OCI-LY7 (cell line): ENCODE data around the gene PHACTR1. TPM values are rescaled to one million over a fixed set of nuclear protein-coding genes. Genes with fewer than 3 reads are reported as not detected.

ENCODE experiments used
- BruUV-seq: library from RNA; stranded (reverse); fragments of 400-500 nt; replicated peaks from 2 replicates; lab custom pipeline; 2021; lab: Mats Ljungman, UMichigan
- CTCF ChIA-PET: fragments of 300-600 bp; sonication (Branson Sonifier 250); formaldehyde crosslinking; loops from one replicate; lab custom pipeline; 2022; ENCODE audit warnings: antibody characterized with exemption; ENCODE audit not compliant: unreplicated experiment; lab: Charles Lee
- POLR2A ChIA-PET: fragments of 300-600 bp; sonication (Branson Sonifier 250); formaldehyde crosslinking; loops from one replicate; lab custom pipeline; 2022; ENCODE audit warnings: antibody characterized with exemption; lab: Charles Lee
- DNase-seq: peaks from one replicate; pipeline ENCODE4 v3.0.0-alpha.2; 2015; ENCODE audit warnings: low spot score
- H2AFZ ChIP-seq: fragments of 200-600 bp; sonication (generic), shearing (Covaris generic); 2 replicates; pipeline ENCODE4 v1.6.1; 2014; ENCODE audit warnings: mild to moderate bottlenecking, antibody characterized with exemption, low read length, moderate library complexity
- H3K27ac ChIP-seq: fragments of 200-600 bp; sonication (generic); 2 replicates; pipeline ENCODE4 v1.5.1; 2014; ENCODE audit warnings: mixed run types, low read depth, mild to moderate bottlenecking, moderate library complexity, low read length, inconsistent platforms; ENCODE audit not compliant: poor library complexity, severe bottlenecking
- H3K36me3 ChIP-seq: fragments of 200-600 bp; sonication (generic); 2 replicates; pipeline ENCODE4 v1.6.1; 2014; ENCODE audit warnings: mild to moderate bottlenecking, antibody characterized with exemption, low read length, moderate library complexity, mixed read lengths; ENCODE audit not compliant: insufficient read depth
- H3K4me1 ChIP-seq: fragments of 200-600 bp; sonication (generic); 2 replicates; pipeline ENCODE4 v1.5.1; 2014; ENCODE audit warnings: mild to moderate bottlenecking, low read length; ENCODE audit not compliant: insufficient read depth, poor library complexity, severe bottlenecking
- H3K4me2 ChIP-seq: fragments of 200-600 bp; sonication (generic); 2 replicates; pipeline ENCODE4 v1.6.1; 2014; ENCODE audit warnings: mild to moderate bottlenecking, low read length
- H3K4me3 ChIP-seq: fragments of 200-600 bp; sonication (generic); 2 replicates; pipeline ENCODE4 v1.5.1; 2014; ENCODE audit warnings: mild to moderate bottlenecking, low read depth, low read length; ENCODE audit not compliant: poor library complexity, severe bottlenecking
- H3K79me2 ChIP-seq: fragments of 200-600 bp; sonication (generic); 2 replicates; pipeline ENCODE4 v1.6.1; 2016; ENCODE audit warnings: low read depth, mild to moderate bottlenecking, low read length, moderate library complexity, mixed read lengths; ENCODE audit not compliant: insufficient read depth
- H3K9me2 ChIP-seq: fragments of 200-600 bp; sonication (generic); 2 replicates; pipeline ENCODE4 v1.6.1; 2016; ENCODE audit warnings: mild to moderate bottlenecking, low read length, mixed read lengths; ENCODE audit not compliant: insufficient read depth
- H3K9me3 ChIP-seq: fragments of 200-600 bp; sonication (generic); 2 replicates; pipeline ENCODE4 v1.6.1; 2014; ENCODE audit warnings: mild to moderate bottlenecking, mixed run types, low read length, mixed read lengths
- H4K20me1 ChIP-seq: fragments of 200-600 bp; sonication (generic); 2 replicates; pipeline ENCODE4 v1.6.1; 2014; ENCODE audit warnings: mild to moderate bottlenecking, antibody characterized with exemption, low read length, moderate library complexity, mixed read lengths; ENCODE audit not compliant: insufficient read depth
- EZH2phosphoT487 ChIP-seq: fragments of 200-600 bp; sonication (generic); IDR thresholded peaks from 2 replicates; pipeline ENCODE4 v1.6.1; 2018; ENCODE audit warnings: low read depth, borderline replicate concordance, mild to moderate bottlenecking, mixed run types, antibody characterized with exemption, low read length, moderate library complexity, mixed read lengths
- intact Hi-C: fragments of 100-400 bp; cut with micrococcal nuclease; formaldehyde crosslinking; loops from one replicate; pipeline ENCODE4 v1.10.0; 2022; ENCODE audit not compliant: unreplicated experiment
- total RNA-seq, 2 experiments: library from RNA; depleted of rRNA in 1 of 2; stranded (reverse); fragments of >200 nt in 1 of 2; shearing (Covaris generic) in 1 of 2; gene quantifications; 2 replicates each; pipeline ENCODE4 v1.2.3, GENCODE V29; 2014 to 2022
- TF ChIP-seq, protein P1 (sequence below): fragments of 200-600 bp; sonication (generic); conservative IDR thresholded peaks from 2 replicates; pipeline ENCODE4 v1.5.1; 2014; ENCODE audit warnings: mild to moderate bottlenecking, antibody characterized with exemption, low read length, moderate library complexity, mixed read lengths

PHACTR1 gene
- total RNA-seq, 2 experiments from 2014 or later = 25.1 to 46.6 TPM

DNA sequence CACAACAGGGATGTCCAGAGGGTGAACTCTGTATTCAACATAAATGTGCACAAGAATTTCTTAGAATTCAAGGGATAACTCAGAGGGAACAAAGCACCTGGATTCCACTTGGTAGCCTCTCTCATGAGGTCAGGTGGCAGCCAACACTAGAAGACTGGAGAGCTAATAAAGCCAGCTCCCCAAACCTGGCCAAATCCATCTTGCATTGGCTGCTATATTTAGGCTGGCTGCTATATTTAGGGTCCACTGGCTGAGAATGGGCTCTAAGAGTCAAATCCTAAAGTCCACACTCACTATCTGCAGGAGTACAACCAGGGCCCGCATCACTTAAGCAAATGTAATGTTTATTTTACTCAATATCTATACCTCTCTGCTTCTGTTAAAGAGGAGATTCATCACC is 591.8 kb downstream of the PHACTR1 start:
- H3K4me1 ChIP-seq = peaks cover 35% of the 10 kb centered on the region
- H3K36me3 ChIP-seq = peaks cover 58% of the 10 kb centered on the region
- no peak overlapping the region for H2AFZ ChIP-seq
- no peaks in the 10 kb centered on the region for H3K9me3 ChIP-seq
- CTCF ChIA-PET = no interaction called here
- POLR2A ChIA-PET = interaction anchor here (0.8 to 4.6 kb wide), 3 partner anchors 14 to 48 kb away, joined by 3 to 26 read pairs (median 9); partner anchors contain the start of gene TBC1D7
- 0 out of 2 replicates have a peak, but pooled peaks cover 9% of the 10 kb centered on the region for H4K20me1 ChIP-seq
- intact Hi-C loops = no loop called here
- no TSS peak for BruUV-seq
- no peaks in the 10 kb centered on the region for H3K9me2 ChIP-seq
- TF ChIP-seq EZH2phosphoT487 = no peak
- H3K4me3 ChIP-seq = no peak overlapping the region
- H3K4me2 ChIP-seq = no peak overlapping the region
- DNase-seq = no peak
- H3K79me2 ChIP-seq = no peaks in the 10 kb centered on the region
- no peak overlapping the region for H3K27ac ChIP-seq

DNA sequence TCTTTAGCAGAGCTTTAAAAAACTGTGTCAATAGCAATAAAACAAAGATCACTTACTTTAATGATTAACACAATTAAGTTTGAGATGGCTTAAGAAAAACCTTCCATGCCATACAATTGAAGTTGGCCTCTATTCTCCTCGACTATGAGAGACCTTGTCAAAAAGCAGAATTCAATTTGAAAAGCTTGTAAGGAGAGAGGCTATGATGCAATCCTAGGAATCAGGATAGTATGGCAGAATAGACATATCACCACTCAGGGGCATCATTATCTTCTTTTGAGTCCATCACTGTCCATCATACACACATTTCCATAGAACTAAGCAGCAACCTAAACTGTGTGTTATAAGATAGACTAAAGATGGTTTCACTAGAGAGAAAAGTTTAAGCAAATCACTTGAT is 594.6 kb downstream of the PHACTR1 start:
- Histone ChIP-seq H3K9me2 (no peaks in the 10 kb centered on the region), H3K4me3 (no peak overlapping the region), H3K4me1 (peaks cover 16% of the 10 kb centered on the region), H3K9me3 (no peaks in the 10 kb centered on the region), H3K36me3 (peaks cover 73% of the 10 kb centered on the region), H3K4me2 (no peak overlapping the region), H2AFZ (no peak overlapping the region), H3K27ac (no peak overlapping the region), H4K20me1 (no peaks in the 10 kb centered on the region), H3K79me2 (no peaks in the 10 kb centered on the region)
- DNase-seq = no peak
- no peak for TF ChIP-seq EZH2phosphoT487
- TF ChIP-seq, protein P1, sequence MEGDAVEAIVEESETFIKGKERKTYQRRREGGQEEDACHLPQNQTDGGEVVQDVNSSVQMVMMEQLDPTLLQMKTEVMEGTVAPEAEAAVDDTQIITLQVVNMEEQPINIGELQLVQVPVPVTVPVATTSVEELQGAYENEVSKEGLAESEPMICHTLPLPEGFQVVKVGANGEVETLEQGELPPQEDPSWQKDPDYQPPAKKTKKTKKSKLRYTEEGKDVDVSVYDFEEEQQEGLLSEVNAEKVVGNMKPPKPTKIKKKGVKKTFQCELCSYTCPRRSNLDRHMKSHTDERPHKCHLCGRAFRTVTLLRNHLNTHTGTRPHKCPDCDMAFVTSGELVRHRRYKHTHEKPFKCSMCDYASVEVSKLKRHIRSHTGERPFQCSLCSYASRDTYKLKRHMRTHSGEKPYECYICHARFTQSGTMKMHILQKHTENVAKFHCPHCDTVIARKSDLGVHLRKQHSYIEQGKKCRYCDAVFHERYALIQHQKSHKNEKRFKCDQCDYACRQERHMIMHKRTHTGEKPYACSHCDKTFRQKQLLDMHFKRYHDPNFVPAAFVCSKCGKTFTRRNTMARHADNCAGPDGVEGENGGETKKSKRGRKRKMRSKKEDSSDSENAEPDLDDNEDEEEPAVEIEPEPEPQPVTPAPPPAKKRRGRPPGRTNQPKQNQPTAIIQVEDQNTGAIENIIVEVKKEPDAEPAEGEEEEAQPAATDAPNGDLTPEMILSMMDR = no peak
- BruUV-seq = no TSS peak
- intact Hi-C loops = no loop called here
- ChIA-PET CTCF (interaction anchor here (0.6 kb wide), 1 partner anchor 9 kb away, joined by 3 read pairs; no protein-coding TSS in a partner anchor), POLR2A (interaction anchor here (0.7 to 4.6 kb wide), 8 partner anchors 12 to 1073 kb away, joined by 3 to 26 read pairs (median 4); partner anchors contain the start of gene TBC1D7)

DNA sequence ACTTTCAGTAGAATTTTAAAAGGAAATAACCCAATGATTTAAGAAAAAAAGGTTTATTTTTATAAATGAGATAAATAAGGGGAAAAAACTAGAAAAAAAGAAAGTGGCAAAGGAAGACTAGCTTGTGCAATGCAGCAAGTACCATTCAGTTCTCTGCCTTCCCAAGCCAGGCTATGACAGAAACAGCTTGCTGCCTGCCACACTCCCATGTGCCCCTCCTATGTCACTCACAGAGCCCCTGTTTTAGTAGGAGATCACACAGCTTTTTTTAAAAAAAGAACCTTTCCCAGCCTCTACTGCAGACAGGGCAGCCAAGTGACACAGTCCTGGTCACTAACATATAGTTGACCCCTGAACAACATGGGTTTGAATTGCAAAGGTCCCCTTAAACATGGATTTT is 598.2 kb downstream of the PHACTR1 start:
- Histone ChIP-seq H3K4me2 (no peak overlapping the region), H3K4me1 (peaks cover 16% of the 10 kb centered on the region), H3K36me3 (peaks cover 66% of the 10 kb centered on the region), H3K4me3 (no peak overlapping the region), H3K9me2 (no peaks in the 10 kb centered on the region), H4K20me1 (no peaks in the 10 kb centered on the region), H3K27ac (no peak overlapping the region), H2AFZ (no peak overlapping the region), H3K79me2 (no peaks in the 10 kb centered on the region), H3K9me3 (no peaks in the 10 kb centered on the region)
- BruUV-seq = no TSS peak
- TF ChIP-seq, protein P1 = no peak
- no peak for TF ChIP-seq EZH2phosphoT487
- ChIA-PET CTCF (no interaction called here), POLR2A (interaction anchor here (0.7 to 2.0 kb wide), 5 partner anchors 10 to 29 kb away, joined by 3 to 6 read pairs (median 3); partner anchors contain the start of gene TBC1D7)
- DNase-seq = no peak
- intact Hi-C loops = no loop called here
